Cardiac muscle cell (in vitro differentiated cells and primary cell): ENCODE measurements around the gene ELF4. TPM values are rescaled to one million over a fixed set of nuclear protein-coding genes. Genes with fewer than 3 reads are reported as not detected.

Experiments
- DNase-seq, 2 donors: peaks; one replicate each; pipeline versions ENCODE4 v3.0.0 to v3.0.0-alpha.2; 2010 to 2017; ENCODE audit warnings: low read depth in 1 of 2, low spot score in 1 of 2
- H3K27ac ChIP-seq: fragments of 200-600 bp; sonication (generic); 2 replicates; pipeline ENCODE4 v1.5.1; 2016
- H3K27me3 ChIP-seq: fragments of 200-600 bp; sonication (generic); 2 replicates; pipeline ENCODE4 v1.6.0; 2016; ENCODE audit warnings: control low read depth
- H3K36me3 ChIP-seq: fragments of 200-600 bp; sonication (generic); 2 replicates; pipeline ENCODE4 v1.5.1; 2016; ENCODE audit warnings: control low read depth
- H3K4me1 ChIP-seq: fragments of 200-600 bp; sonication (generic); 2 replicates; pipeline ENCODE4 v1.8.1; 2017; ENCODE audit warnings: low read depth, mild to moderate bottlenecking, mixed run types
- H3K4me3 ChIP-seq: fragments of 200-600 bp; sonication (generic); 2 replicates; pipeline ENCODE4 v1.5.1; 2016; ENCODE audit warnings: mild to moderate bottlenecking
- H3K9me3 ChIP-seq: fragments of 200-600 bp; sonication (generic); 2 replicates; pipeline ENCODE4 v1.5.1; 2017; ENCODE audit warnings: low read depth, mild to moderate bottlenecking, control low read depth
- CTCF ChIP-seq: IDR thresholded peaks from 2 replicates; pipeline ENCODE4 v1.5.1; 2012; ENCODE audit warnings: low read depth, mild to moderate bottlenecking, low read length
- polyA plus RNA-seq: library from polyadenylated mRNA; unstranded; fragments of >200 nt; fragmentation: Nextera tagmentation; extraction: Ambion mirVana; gene quantifications from 2 replicates; pipeline ENCODE4 v1.2.1, GENCODE V29; 2016
- total RNA-seq: library from RNA; depleted of rRNA; stranded (reverse); fragments of >200 nt; gene quantifications from 2 replicates; pipeline ENCODE4 v1.2.3, GENCODE V29; 2016

Gene ELF4
- total and polyA plus RNA-seq, 2 experiments from 2014 or later: 0.88 to 1.8 TPM

GRCh38 chrX:130082244-130083106 is 27.8 kb downstream of the ELF4 start:
- no peak overlapping the region for H3K4me3 ChIP-seq
- H3K27ac ChIP-seq: no peak overlapping the region
- H3K4me1 ChIP-seq: no peaks in the 10 kb centered on the region
- H3K36me3 ChIP-seq: no peaks in the 10 kb centered on the region
- peak in 1 of 2 donors; percentile 9 for DNase-seq
- TF ChIP-seq CTCF: no peak
- no peaks in the 10 kb centered on the region for H3K27me3 ChIP-seq
- no peaks in the 10 kb centered on the region for H3K9me3 ChIP-seq

- Histone ChIP-seq H3K4me1 (no peaks in the 10 kb centered on the region), H3K36me3 (no peaks in the 10 kb centered on the region), H3K27ac (no peak overlapping the region), H3K27me3 (no peaks in the 10 kb centered on the region), H3K9me3 (no peaks in the 10 kb centered on the region), H3K4me3 (no peak overlapping the region)
- DNase-seq: no peak
- TF ChIP-seq CTCF: no peak
These were observed 28.8 kb downstream of the ELF4 start for GRCh38 chrX:130081421-130082045.

- Histone ChIP-seq H3K4me3 (no peak overlapping the region), H3K27ac (no peak overlapping the region), H3K4me1 (no peaks in the 10 kb centered on the region), H3K27me3 (no peaks in the 10 kb centered on the region), H3K36me3 (no peaks in the 10 kb centered on the region), H3K9me3 (no peaks in the 10 kb centered on the region)
- DNase-seq: no peak
- no peak for TF ChIP-seq CTCF
These were observed 29.4 kb downstream of the ELF4 start for GRCh38 chrX:130080791-130081367.

GRCh38 chrX:130079824-130080406 is 30.4 kb downstream of the ELF4 start:
- Histone ChIP-seq H3K27ac (no peak overlapping the region), H3K9me3 (no peaks in the 10 kb centered on the region), H3K27me3 (no peaks in the 10 kb centered on the region), H3K4me3 (no peak overlapping the region), H3K4me1 (no peaks in the 10 kb centered on the region), H3K36me3 (no peaks in the 10 kb centered on the region)
- DNase-seq: peak; percentile 61 to 84
- TF ChIP-seq CTCF: peak; percentile 60

GRCh38 chrX:130075777-130076176 is 34.5 kb downstream of the ELF4 start:
- no peaks in the 10 kb centered on the region for H3K27me3 ChIP-seq
- no peak overlapping the region for H3K27ac ChIP-seq
- no peak overlapping the region for H3K4me3 ChIP-seq
- H3K9me3 ChIP-seq: no peaks in the 10 kb centered on the region
- H3K4me1 ChIP-seq: no peaks in the 10 kb centered on the region
- no peaks in the 10 kb centered on the region for H3K36me3 ChIP-seq
- no peak for DNase-seq
- no peak for TF ChIP-seq CTCF
